ENCODE measurements around the gene SEPHS1.

GRCh38 chr10:13383399-13383761 lies 35.3 kb upstream of the SEPHS1 start:
- no peak for TF ChIP-seq POLR2A (IDR thresholded peaks at IDR 0.05)
- TF ChIP-seq CTCF (IDR thresholded peaks at IDR 0.05), result no peak

All from right lobe of liver (tissue), 4 donors.